RWPE2 (cell line): Measurements from ENCODE around the gene ETV1.

Source experiments
- ATAC-seq: fragments of 200-7000 bp; cut with Tn5 transposase; 3 replicates; pipeline ENCODE4 v1.9.1; 2021; ENCODE audit warnings: low read depth
- DNase-seq: peaks from one replicate; pipeline ENCODE4 v3.0.0-alpha.2; 2020; ENCODE audit warnings: low spot score
- H3K27ac ChIP-seq: fragments of 450-650 bp; 2 replicates; pipeline ENCODE4 v1.5.1; 2017; ENCODE audit warnings: mild to moderate bottlenecking; ENCODE audit not compliant: poor library complexity, severe bottlenecking
- H3K27me3 ChIP-seq: fragments of 250-450 bp; sonication (Bioruptor Pico); 2 replicates; pipeline ENCODE4 v1.5.1; 2021; ENCODE audit warnings: mild to moderate bottlenecking, moderate library complexity; ENCODE audit not compliant: insufficient read depth, poor library complexity, severe bottlenecking
- H3K36me3 ChIP-seq: fragments of 250-450 bp; sonication (Bioruptor Pico); 2 replicates; pipeline ENCODE4 v1.5.1; 2020; ENCODE audit warnings: low read depth, mild to moderate bottlenecking, moderate library complexity
- H3K4me1 ChIP-seq: fragments of 250-450 bp; sonication (Bioruptor Pico); 2 replicates; pipeline ENCODE4 v1.5.1; 2021; ENCODE audit warnings: mild to moderate bottlenecking, moderate library complexity; ENCODE audit not compliant: insufficient read depth, poor library complexity, severe bottlenecking
- H3K4me3 ChIP-seq: fragments of 250-450 bp; sonication (Bioruptor Pico); 2 replicates; pipeline ENCODE4 v1.5.1; 2021; ENCODE audit warnings: mild to moderate bottlenecking, moderate library complexity; ENCODE audit not compliant: severe bottlenecking
- H3K9me3 ChIP-seq: fragments of 250-450 bp; sonication (Bioruptor Pico); 2 replicates; pipeline ENCODE4 v1.5.1; 2021; ENCODE audit warnings: mild to moderate bottlenecking, moderate library complexity; ENCODE audit not compliant: severe bottlenecking
- CTCF ChIP-seq: fragments of 450-650 bp; IDR thresholded peaks from one replicate; pipeline ENCODE4 v1.5.1; 2017; ENCODE audit warnings: mild to moderate bottlenecking, moderate library complexity; ENCODE audit not compliant: poor library complexity, severe bottlenecking

ETV1 gene

GRCh38 chr7:13988731-13989125 lies 738 bp downstream of the ETV1 start:
- no peak for TF ChIP-seq CTCF
- DNase-seq, result no peak
- peak overlapping the region; percentile 83 for H3K27ac ChIP-seq
- H3K36me3 ChIP-seq, result no peaks in the 10 kb centered on the region
- ATAC-seq, result no peak
- peak overlapping the region; percentile 74 for H3K4me3 ChIP-seq
- peaks cover 3% of the 10 kb centered on the region for H3K9me3 ChIP-seq
- peaks cover 15% of the 10 kb centered on the region for H3K4me1 ChIP-seq
- H3K27me3 ChIP-seq, result no peaks in the 10 kb centered on the region

DNA sequence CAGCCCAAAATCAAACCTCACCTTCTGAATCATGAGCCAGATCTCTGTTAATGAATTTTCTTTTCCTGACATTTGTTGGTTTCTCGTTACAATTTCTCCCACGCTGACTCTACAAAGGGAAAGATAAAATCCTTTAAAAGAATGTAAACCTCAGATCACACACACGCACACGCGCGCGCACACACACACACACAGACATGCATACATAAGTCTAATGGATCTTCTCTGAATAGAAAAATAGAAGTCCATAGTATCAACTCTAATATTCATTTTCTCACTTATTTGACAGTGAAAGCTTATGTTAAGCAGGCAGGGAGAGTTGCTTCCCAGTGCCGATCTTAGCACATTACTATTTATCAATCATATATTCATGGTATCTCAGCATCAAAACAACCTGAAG lies 1.4 kb downstream of the ETV1 start:
- Histone ChIP-seq H3K4me3 (peak overlapping the region; percentile 15), H3K4me1 (peaks cover 15% of the 10 kb centered on the region), H3K27me3 (no peaks in the 10 kb centered on the region), H3K9me3 (peaks cover 3% of the 10 kb centered on the region), H3K36me3 (no peaks in the 10 kb centered on the region), H3K27ac (no peak overlapping the region)
- no peak for DNase-seq
- no peak for ATAC-seq
- no peak for TF ChIP-seq CTCF

- Histone ChIP-seq H3K9me3 (peaks cover 3% of the 10 kb centered on the region), H3K4me1 (peaks cover 14% of the 10 kb centered on the region), H3K4me3 (no peak overlapping the region), H3K27me3 (no peaks in the 10 kb centered on the region), H3K27ac (no peak overlapping the region), H3K36me3 (no peaks in the 10 kb centered on the region)
- DNase-seq (no peak), ATAC-seq (no peak)
- no peak for TF ChIP-seq CTCF
Measured at GRCh38 chr7:13987395-13987794, 2.1 kb downstream of the ETV1 start.

- H3K4me3 ChIP-seq, result no peak overlapping the region
- TF ChIP-seq CTCF, result no peak
- DNase-seq, result no peak
- no peak overlapping the region for H3K27ac ChIP-seq
- H3K4me1 ChIP-seq, result peaks cover 13% of the 10 kb centered on the region
- H3K36me3 ChIP-seq, result no peaks in the 10 kb centered on the region
- ATAC-seq, result no peak
- no peaks in the 10 kb centered on the region for H3K27me3 ChIP-seq
- H3K9me3 ChIP-seq, result peaks cover 3% of the 10 kb centered on the region
Measured at GRCh38 chr7:13986208-13986607, 3.3 kb downstream of the ETV1 start.

GRCh38 chr7:13984831-13985685 lies 4.4 kb downstream of the ETV1 start:
- TF ChIP-seq CTCF, result no peak
- H3K9me3 ChIP-seq, result peaks cover 3% of the 10 kb centered on the region
- H3K27ac ChIP-seq, result no peak overlapping the region
- peaks cover 25% of the 10 kb centered on the region for H3K4me1 ChIP-seq
- H3K36me3 ChIP-seq, result no peaks in the 10 kb centered on the region
- H3K27me3 ChIP-seq, result no peaks in the 10 kb centered on the region
- no peak overlapping the region for H3K4me3 ChIP-seq
- ATAC-seq, result no peak
- no peak for DNase-seq
